ENCODE results near the gene PIPOX.

PIPOX gene

DNA sequence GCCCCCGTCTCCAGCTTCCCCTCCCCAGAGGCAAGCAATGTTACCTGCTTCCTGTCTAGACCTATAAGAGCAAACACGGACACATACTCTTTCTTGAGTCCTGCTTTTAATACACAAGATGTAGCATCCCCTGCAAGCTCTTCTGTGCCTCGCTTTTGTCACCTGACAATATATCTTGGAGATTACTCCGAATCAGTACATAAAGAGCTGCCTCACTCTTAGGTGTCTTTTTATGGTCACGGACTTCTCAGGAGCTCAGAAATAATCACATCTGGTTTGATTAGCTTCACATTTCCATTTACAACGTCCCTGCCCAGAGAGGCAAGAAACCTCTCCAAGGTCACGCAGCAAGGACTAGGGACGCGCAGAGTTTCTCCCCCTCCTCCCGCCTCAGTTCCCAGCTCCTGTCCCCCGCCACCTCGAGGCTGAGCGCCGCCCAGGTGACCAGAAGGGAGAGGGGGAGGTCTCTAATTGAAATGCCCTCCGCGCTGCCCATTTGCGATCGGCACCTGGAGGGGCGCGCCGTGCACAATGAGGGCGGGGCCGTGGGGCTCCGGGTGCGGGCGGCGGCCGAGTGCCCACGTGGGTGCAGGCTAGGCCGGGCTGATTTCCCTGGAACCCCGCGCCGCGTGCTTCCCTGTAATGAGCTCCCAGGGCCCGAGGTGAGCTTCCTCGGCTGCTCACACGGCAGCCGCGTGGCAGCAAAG lies 23.3 kb upstream of the PIPOX start:
- DNase-seq = no peak

DNA sequence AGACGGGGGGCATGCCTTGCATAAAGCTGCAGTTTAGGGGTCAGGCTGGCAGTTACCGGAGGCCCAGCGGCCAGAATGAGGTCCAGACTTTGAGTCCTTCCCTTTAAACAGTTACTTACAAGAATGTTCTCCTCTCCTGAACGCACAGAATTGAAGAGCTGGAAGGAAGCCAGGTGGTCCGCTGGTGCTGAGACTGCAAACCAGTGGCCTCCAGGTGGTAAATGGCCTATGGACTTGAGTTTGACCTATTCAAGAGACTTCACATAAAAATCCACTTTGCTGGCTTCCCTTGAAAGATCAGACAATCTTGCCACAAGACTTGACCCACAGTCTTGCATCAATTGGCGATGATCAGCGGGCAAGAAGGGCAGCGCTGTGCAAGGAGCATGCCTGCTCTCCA lies 22.4 kb upstream of the PIPOX start:
- DNase-seq = no peak

DNA sequence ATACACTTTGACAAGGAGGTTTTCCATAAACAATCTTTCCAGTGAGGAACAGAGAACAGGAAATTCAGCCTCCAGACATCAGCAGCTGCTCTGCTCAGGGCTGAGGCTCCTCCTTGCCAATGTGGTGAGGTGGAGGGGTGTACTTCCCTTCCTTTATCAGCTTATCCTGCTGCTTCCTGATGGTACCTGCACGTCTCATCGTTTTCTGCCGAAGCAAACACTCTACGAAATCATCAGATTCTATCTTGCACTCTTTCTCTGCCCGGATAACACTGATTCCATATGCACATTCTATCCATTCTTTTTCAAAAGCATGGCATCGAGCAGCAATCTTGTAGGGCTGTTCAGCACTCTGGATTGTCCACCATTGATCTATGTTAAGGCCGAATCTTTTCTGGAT lies 21.7 kb upstream of the PIPOX start:
- no peak for DNase-seq

DNA sequence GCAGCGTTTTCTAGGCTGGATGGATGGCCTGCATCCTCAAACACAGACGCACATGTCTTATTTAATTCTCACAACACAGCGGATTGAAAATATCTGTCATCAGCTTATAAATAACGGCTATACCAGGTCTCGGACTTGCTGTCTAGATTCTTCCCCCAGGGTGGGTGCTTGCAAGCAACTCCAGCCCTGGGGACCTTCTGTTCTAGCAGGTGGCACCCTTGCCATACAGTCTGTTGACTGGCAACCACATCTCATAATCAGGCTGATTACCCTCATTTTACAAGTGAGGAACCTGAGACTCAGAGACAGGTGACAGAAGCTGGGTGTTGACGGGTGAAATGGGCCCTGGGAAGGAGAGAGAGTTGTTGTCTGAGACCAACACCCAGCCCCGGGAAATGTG lies 20.9 kb upstream of the PIPOX start:
- DNase-seq = no peak

DNA sequence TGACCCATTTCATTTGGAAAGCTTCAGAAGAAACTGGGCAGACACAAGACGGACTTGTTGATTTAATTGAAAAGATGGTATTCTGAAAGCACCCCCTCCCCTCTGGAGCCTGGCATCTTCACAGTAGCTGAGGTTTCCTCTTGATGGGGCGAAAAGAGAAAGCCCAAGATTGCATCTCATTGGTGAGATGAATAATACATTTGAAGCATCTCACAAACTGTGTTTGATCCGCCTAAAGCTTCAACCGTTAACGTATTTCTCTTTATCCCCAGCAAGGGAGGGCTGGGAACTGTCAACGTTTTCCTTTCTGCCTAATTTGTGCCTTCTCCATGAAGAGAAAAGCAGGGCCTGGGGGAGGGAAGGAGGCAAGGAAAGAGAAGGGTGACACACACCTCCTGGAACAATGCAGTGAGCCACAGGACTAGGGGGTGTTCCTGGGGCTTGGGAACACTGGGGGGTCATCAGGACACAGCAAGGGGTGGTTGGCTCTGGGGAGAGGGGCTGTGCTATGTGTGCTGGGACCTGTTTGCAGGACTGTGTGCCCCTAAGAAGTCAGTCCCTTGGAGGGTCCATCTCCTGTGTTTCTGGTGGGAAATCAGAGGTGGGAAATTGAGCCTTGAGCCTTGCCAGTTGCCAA lies 18.5 kb upstream of the PIPOX start:
- no peak for DNase-seq

DNA sequence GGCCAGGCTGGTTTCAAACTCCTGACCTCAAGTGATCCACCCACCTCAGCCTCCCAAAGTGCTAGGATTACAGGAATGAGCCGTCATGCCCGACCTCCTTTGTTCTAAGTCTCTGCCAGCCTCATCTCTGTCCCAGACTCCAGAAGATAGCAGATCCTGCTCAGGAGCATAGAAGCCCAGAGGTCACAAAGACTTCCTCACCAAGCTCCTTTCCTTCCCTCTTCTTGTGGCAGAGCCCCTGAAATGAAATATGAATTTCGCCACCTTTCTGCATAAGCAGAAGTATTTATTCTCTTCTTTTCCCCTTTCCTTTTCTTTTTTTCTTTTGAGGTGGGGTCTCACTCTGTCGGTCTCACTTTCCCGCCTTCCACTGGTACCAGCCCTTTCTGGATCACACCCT lies 11.5 kb upstream of the PIPOX start:
- no peak for DNase-seq

DNA sequence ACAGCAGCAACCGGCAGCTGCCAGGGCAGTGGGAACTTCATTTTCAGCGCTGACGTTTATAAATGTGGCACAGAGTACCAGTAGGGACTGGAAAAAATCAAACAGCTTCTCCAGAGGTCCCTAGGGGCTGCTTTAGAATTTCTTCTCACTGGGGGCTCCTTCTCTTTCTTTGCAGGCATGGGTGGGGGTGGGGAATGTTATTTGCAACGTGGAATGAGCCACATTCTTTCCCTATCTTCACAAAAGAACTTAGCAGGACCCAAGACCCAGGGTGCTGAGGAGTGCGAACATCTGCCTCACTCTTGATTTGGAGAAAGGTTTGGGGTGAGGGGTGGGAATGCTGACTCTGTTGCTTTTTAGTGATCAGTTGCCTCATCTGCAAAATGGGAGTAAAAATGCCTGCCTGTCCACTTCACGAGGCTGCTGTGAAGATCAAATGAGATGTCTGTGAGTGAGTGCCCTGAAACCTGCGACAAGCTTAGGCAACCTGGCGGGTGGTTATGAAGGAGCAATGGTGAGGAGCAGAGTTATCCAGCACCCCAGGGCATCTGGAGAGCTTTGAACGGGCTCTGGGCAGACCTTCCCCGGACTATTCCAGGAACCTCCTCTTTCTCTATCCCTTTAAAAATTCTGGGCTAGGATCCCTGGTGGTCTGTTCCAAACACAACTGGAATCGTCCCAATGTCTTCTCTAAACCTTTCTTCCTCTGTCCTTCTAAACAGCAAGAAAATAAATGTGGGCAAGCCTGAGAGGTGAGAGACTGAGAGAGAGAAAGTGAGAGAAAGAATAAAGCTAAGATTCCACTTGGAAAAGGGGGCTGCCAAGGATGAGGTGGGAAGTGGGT lies 10.7 kb upstream of the PIPOX start:
- DNase-seq = no peak

DNA sequence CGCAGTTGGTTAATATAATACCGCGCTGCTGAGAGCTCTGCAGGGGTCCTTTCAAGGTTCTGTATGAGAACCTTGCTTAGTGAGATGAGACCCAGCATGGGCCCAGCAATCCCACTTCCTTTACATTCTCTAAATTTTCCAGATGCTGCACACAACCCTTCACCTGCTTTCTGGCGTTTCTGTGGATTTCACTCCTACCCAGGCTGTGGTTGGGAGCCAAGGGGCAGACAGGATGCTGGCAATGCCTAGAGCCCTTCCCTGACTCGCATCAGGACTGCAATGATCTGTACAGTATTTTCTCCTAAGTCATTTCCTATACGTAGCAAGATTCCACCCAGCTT lies 10.1 kb upstream of the PIPOX start:
- DNase-seq = no peak

DNA sequence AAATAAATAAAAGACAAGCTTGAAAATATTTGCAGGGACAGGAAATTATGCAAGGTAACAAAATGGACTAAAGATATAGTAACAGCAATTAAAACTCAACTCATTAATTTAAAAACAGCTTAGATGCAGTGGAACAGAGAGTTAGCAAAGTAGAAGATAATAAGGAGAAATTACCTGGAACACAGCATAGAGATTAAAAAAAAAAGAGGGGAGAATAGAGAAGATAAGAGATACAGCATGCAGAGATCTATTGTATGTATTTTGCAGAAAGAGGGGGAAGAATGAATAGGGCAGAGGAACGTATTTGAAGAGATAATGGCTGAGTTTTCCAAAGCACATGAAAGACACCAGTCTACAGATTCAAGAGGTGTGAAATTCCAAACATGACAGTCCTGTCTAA lies 8.4 kb upstream of the PIPOX start:
- DNase-seq = no peak

DNA sequence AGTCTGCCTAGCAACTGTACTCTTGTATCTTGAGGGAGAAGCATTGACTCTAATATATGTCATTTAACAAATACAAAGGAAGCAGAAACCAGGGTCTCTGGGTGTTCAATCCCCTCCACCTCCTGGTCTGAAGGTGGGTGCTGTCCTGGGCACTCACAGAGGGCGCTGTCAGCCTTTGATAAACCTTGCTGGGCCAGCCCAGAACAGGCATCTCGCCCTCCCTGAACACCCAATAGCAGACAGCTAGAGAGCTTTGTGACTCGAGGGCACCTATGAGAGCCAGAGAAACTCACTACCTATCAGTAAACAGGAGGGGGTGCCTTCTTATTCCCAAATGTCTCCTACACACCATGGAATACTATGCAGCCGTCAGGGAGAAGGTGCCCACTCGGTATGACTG lies 6.4 kb upstream of the PIPOX start:
- no peak for DNase-seq

DNA sequence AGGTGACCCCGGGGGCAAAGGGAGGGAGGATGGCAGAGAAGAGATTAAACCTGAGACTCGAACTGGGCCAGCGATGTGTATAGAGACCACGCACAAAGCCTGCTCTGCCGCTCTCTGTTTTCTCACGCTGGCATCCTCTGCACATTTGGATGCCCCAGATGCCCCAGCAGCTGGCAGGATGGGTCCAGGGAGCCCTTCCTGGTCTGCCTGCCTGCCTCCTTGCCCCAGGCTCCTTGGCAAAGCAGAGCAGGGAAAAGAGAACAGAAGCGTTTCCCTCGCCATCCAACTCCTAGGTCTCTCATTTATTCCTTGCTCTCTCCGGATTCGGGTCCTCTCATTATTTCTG lies 5.2 kb upstream of the PIPOX start:
- DNase-seq = no peak

DNA sequence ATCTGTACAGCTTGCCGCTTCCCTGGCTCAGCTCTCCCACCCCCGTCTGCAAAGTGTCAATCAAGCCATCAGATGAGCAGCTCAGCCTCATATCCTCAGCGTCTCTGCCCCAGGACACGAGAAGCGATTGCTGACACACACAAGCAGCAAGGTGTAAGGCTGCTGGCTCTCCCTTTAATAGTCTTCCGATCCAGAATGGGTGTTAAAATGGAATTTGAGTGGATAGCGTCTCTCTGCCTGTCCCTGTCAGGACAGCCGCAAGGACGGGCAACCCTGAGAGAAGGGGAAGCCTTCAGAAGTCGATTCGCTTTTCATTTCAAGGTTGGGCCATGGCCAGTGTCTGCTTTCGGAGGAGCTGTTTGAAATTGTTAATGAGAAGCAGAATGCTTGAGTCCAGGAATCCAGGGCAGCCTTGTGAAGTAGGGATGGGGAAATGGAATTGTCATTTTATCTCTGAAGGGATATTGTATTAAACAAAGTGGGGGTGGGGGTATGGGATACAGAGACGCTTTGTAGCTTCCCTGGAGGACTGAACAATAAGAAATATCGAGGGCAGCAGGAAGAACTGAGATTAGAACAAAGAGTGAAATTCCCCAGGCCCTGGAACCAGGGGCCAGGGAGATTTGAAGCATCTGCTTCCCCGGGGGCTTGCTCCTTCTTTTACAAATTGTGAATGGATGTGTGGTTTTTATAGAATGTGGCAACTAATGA lies 4.7 kb upstream of the PIPOX start:
- no peak for DNase-seq

DNA sequence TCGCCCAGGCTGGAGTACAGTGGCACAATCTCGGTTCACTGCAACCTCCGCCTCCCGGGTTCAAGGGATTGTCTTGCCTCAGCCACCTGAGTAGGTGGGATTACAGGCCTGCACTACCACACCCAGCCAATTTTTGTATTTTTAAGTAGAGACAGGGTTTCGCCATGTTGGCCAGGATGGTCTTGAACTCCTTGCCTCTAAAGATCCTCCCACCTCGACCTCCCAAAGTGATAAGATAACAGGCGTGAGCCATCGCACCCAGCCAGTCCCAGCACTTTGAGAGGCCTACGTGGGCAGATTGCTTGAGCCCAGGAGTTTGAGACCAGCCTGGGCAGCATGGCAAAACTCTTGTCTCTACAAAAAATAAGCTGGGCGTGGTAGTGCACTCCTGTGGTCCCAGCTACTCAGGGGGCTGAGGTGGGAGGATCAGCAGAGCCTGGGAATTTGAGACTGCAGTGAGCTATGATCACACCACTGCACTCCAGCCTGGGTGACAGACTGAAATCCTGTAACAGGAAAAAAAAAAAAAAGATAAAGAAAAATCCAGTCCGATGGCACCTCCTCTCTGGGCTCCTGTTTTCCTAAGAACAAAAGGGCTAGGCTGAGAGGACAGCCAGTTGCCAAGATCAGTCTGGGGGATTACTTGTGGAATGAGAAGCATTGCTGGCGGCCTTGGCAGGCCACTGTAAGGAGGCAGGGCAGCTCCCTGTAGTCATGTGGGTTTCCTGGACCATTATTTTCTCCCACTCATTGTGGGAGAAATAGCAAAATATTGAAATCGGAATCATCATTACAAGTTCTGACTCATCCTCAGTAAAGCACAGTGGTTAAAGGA lies 3.0 kb upstream of the PIPOX start:
- DNase-seq = no peak

DNA sequence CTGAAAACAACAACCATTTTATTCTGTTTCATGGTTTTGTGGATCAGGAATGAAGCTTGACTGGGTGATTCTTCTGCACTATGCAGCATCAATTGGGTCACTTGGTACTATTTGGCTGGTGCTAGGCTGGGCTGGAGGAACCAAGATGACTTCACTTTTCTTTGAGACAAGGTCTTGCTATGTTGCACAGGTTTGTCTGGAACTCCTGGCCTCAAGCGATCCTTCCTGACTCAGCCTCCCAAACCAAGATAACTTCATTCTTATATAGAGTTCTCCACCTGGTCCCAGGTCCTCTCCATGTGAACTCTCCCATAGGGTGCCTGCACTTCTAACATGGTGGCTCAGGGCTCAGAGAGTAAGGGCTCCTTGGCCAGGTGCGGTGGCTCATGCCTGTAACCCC lies 1.9 kb upstream of the PIPOX start:
- DNase-seq = no peak

DNA sequence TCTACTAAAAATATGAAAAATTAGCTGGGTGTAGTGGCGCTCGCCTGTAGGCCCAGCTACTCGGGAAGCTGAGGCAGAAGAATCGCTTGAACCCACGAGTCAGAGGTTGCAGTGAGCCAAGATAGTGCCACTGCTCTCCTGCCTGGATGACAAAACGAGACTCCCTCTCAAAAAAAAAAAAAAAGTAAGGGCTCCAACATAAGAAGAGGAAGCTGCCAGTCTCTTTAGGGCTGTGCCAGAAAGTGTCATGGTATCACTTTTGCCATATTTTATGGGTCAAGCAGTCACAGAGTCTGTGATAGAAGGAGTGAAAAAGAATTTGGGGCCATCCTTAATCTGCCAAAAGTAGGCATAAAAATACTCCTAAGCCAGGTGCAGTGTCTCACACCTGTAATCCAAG lies 1.4 kb upstream of the PIPOX start:
- DNase-seq = no peak

DNA sequence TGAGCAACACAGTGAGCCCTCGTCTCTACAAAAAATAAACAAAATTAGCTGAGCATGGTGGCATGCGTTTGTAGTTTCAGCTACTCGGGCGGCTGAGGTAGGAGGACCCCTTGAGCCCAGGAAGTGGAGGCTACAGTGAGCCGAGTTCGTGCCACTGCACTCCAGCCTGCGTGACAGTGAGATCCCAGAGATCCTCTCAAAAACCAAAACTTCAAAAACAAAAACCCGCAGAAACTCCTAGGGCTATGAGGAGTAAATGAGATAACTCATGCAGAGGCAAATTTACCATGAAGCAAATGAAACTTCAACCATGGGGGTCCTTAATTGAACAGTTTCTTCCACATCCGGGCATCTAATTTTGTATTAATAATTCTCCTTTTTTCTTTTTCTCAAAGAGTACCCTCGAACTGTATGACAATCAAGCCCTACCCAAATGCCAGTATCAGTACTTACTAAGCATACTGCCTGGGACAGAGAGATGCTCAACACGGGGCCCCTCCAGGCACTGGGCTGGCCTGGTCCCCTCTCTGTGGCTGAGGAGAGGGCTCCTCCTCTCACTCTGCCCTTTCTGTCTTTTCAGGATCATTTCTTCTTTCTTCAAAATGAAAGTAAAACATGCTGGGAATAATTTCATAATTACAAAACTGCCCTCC lies 789 bp upstream of the PIPOX start:
- DNase-seq = no peak

DNA sequence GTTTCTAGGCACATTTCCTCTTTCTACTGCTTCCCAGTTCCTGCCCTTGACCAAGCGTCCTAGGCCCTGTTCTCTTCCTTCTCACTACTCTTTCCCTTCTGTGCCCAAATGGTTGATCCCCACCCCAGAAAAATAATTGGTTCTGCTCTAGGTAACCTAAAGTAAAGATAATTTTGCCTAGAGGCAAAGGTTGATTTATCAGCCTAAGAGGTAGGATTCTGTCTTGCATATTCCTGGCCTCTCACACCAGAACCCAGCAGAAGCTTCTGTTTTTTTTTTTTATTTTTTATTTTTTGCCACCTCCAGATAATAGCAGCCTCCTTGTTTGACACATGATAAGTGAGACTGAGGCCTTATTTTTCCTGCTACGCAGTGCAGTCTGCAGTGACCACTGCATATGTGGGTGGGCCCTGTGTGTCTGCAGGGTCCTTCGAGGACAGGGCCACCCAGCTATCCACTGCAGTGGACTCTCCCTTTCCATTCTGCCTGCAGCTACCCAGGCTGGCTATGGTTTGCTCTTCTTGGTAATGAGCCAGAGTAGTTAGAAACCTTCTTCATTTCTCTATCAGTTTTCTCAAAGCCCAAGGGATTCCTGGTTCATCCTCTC lies 701 bp downstream of the PIPOX start:
- DNase-seq = no peak

DNA sequence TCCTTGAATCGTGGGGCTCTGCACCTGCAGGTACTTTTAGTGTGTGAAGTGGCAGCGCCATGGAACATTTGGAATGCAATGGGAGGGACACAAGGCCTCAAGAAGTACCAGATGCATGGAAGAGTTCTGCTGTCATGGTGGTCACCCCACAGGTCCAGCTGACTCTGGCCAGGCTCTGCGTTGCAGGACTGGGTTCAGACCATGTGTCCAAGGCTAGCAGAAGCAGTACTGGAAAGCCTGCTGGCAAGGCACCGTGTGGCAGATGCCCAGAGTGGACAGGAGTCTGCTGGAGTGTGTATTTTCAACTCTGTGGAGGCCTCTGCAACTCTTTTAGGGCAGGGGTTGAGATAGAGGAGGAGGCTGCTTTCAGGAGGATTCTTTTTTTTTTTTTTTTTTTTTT lies 2.1 kb downstream of the PIPOX start:
- no peak for DNase-seq

DNA sequence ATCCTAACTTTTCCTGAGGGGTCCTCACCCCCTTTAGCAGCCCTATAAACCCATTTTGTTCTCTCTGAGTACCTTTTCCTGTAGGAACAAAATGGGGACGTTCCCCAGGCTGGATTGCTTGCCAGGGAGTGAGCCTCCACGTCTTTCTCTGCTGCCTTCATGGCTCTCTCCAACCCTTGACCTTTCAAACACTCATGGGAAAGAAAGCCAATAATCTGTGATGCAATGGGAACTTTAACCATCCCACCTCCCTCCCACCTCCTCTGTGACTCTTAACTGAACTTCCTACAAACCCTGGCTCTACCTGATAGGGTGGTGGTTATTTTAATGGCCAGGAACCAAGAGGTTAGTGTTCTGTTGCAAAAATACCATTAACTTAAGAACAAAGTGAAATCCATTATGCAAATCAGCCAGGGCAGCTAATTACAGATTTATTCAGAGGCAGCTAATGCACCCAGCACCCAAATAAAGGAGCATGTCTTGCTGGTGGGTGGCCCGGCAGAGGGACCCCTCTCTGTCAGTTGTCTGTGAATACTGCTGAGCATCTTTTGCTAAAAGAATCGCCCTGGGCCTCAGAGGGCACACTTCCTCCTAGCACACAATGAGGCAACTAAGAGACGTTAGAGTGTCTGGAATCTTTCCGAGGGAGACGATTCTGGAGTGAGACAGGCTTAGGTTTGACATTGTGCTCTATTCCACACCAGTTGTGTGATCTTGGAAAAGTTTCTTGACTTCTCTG lies 3.0 kb downstream of the PIPOX start:
- no peak for DNase-seq

DNA sequence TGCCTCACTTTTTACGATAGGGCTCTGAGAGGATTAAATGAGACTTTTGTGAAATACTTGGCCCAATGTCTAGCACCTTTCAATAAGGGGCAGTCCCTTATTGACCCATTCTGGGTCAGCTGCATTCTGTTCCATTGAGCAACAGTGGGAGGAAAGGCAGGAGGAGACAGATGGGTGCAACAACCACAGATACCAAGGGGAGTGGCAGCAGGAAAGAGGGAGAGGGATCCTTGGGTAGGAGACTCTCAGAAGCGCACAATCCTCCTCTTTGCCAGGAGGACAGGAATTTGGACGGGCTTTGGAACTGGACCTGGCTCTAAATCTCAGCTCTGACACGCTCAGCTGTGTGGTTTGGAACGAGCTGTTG lies 3.5 kb downstream of the PIPOX start:
- no peak for DNase-seq
